Keratinocyte (primary cell): ENCODE data around the gene CACNA2D1. TPM values are rescaled to one million over a fixed set of nuclear protein-coding genes. Genes with fewer than 3 reads are reported as not detected.

Source experiments
- DNase-seq: peaks from one replicate; pipeline ENCODE4 v3.0.0-alpha.2; 2011; ENCODE audit warnings: low read depth, missing footprints, low spot score
- FAIRE-seq: peaks from 2 replicates; lab custom pipeline; 2011; peaks lifted over from hg19 to GRCh38; lab: Jason Lieb, UNC
- H2AFZ ChIP-seq: 2 replicates; pipeline ENCODE4 v1.6.0; 2012; ENCODE audit warnings: low read length, control low read depth, inconsistent platforms; ENCODE audit not compliant: control insufficient read depth
- H3K27ac ChIP-seq: 2 replicates; pipeline ENCODE4 v1.5.1; 2011; ENCODE audit warnings: low read length; ENCODE audit not compliant: control insufficient read depth, insufficient read depth
- H3K27me3 ChIP-seq: 3 replicates; pipeline ENCODE4 v1.6.0; 2011; ENCODE audit warnings: low read length; ENCODE audit not compliant: control insufficient read depth, insufficient read depth; ENCODE audit errors: extremely low read depth
- H3K36me3 ChIP-seq, 2 experiments: 2 replicates in 1 of 2; 3 replicates in 1 of 2; pipeline ENCODE4 v1.5.1; 2011; ENCODE audit warnings: low read length in 2 of 2, mild to moderate bottlenecking in 1 of 2; ENCODE audit not compliant: control insufficient read depth in 2 of 2, insufficient read depth in 2 of 2; ENCODE audit errors: extremely low read depth in 1 of 2
- H3K4me1 ChIP-seq: 3 replicates; pipeline ENCODE4 v1.5.1; 2011; ENCODE audit warnings: low read length; ENCODE audit not compliant: control insufficient read depth, insufficient read depth; ENCODE audit errors: extremely low read depth
- H3K4me2 ChIP-seq: 3 replicates; pipeline ENCODE4 v1.6.0; 2011; ENCODE audit warnings: low read depth, low read length; ENCODE audit not compliant: control insufficient read depth, insufficient read depth; ENCODE audit errors: extremely low read depth
- H3K4me3 ChIP-seq, 3 experiments: fragments of 200-600 bp in 1 of 3; sonication (generic) in 1 of 3; 2 replicates in 2 of 3; 3 replicates in 1 of 3; pipeline ENCODE4 v1.5.1; 2011 to 2016; ENCODE audit warnings: low read length in 3 of 3, mild to moderate bottlenecking in 3 of 3, control low read depth in 2 of 3, inconsistent platforms in 1 of 3, low read depth in 1 of 3, mixed read lengths in 1 of 3, mixed run types in 1 of 3, moderate library complexity in 1 of 3; ENCODE audit not compliant: control insufficient read depth in 2 of 3, insufficient read depth in 2 of 3; ENCODE audit errors: extremely low read depth in 1 of 3
- H3K79me2 ChIP-seq: 2 replicates; pipeline ENCODE4 v1.6.0; 2012; ENCODE audit warnings: low read length; ENCODE audit not compliant: control insufficient read depth, insufficient read depth
- H3K9ac ChIP-seq: 3 replicates; pipeline ENCODE4 v1.6.0; 2011; ENCODE audit warnings: low read length; ENCODE audit not compliant: control insufficient read depth, insufficient read depth; ENCODE audit errors: extremely low read depth
- H3K9me1 ChIP-seq: 3 replicates; pipeline ENCODE4 v1.6.0; 2011; ENCODE audit warnings: low read length; ENCODE audit not compliant: control insufficient read depth, insufficient read depth; ENCODE audit errors: extremely low read depth
- H3K9me3 ChIP-seq: 2 replicates; pipeline ENCODE4 v1.5.1; 2012; ENCODE audit warnings: low read depth, low read length; ENCODE audit not compliant: control insufficient read depth
- H4K20me1 ChIP-seq: 3 replicates; pipeline ENCODE4 v1.6.0; 2011; ENCODE audit warnings: low read length; ENCODE audit not compliant: control insufficient read depth, insufficient read depth; ENCODE audit errors: extremely low read depth
- EZH2 ChIP-seq: IDR thresholded peaks from one replicate; pipeline ENCODE4 v1.6.1; 2012; ENCODE audit warnings: inconsistent platforms, mild to moderate bottlenecking, low read length, moderate library complexity
- dilution Hi-C: fragments of 300-500 bp; cut with MboI; formaldehyde crosslinking; loops from one replicate; pipeline ENCODE4 v1.7.0; 2020; ENCODE audit warnings: low sequenced_read_pairs; ENCODE audit not compliant: extremely low pct_ligation_motif_present
- polyA plus RNA-seq, 5 experiments: library from polyadenylated mRNA; depleted of rRNA in 3 of 5; stranded (reverse) in 3 of 5; stranded (forward) in 1 of 5; unstranded in 1 of 5; fragments of >200 nt; gene quantifications; 1 replicate in 1 of 5; 2 replicates in 3 of 5; 3 replicates in 1 of 5; pipeline versions ENCODE4 v1.2.1 to v1.2.3, GENCODE V29; 2011 to 2012; ENCODE audit warnings: missing spikeins in 2 of 5, low read depth in 1 of 5, low replicate concordance in 1 of 5
- TF ChIP-seq, protein P1 (sequence below), 3 experiments: IDR thresholded peaks in 1 of 3; conservative IDR thresholded peaks in 1 of 3; optimal IDR thresholded peaks in 1 of 3; 2 replicates in 2 of 3; 3 replicates in 1 of 3; pipeline versions ENCODE3 to v1.5.1; 2011; ENCODE audit warnings: low read length in 3 of 3, mild to moderate bottlenecking in 3 of 3, moderate library complexity in 2 of 3, control low read depth in 1 of 3, inconsistent platforms in 1 of 3; ENCODE audit not compliant: insufficient read depth in 2 of 3; ENCODE audit errors: extremely low read depth in 1 of 3

CACNA2D1 gene
- polyA plus RNA-seq, 1 donor (not counting 4 experiments of a cell fraction or from before 2014, with no cell fraction given), result 1.8 TPM

DNA sequence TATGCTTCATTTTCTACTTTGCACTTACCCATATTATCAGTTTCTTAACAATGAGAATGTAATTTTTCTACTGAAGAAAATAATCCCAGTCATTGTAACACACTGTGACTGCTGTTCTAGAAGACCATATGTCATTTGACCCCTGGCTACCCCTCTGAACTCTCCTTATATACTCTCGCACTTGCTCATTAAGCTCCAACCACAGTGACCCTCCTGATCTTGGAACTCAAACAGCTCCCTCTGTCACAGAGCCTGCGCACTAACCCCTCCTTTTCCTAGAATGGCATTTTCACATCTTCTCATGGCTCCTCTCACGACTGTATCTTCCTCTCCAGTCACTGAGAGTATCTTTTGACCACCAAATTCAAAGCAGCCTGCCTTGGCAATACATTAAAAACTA, 169.7 kb downstream of the CACNA2D1 start:
- Histone ChIP-seq H3K9me1 (no peaks in the 10 kb centered on the region), H2AFZ (no peak overlapping the region), H3K4me1 (no peaks in the 10 kb centered on the region), H3K9ac (no peak overlapping the region), H3K9me3 (no peaks in the 10 kb centered on the region), H3K4me2 (no peak overlapping the region), H4K20me1 (no peaks in the 10 kb centered on the region), H3K27ac (no peak overlapping the region), H3K27me3 (no peaks in the 10 kb centered on the region), H3K4me3 (no peak overlapping the region), H3K79me2 (no peaks in the 10 kb centered on the region), H3K36me3 (no peaks in the 10 kb centered on the region)
- dilution Hi-C loops, result no loop called here
- no peak for DNase-seq
- no peak for FAIRE-seq
- TF ChIP-seq, protein P1, sequence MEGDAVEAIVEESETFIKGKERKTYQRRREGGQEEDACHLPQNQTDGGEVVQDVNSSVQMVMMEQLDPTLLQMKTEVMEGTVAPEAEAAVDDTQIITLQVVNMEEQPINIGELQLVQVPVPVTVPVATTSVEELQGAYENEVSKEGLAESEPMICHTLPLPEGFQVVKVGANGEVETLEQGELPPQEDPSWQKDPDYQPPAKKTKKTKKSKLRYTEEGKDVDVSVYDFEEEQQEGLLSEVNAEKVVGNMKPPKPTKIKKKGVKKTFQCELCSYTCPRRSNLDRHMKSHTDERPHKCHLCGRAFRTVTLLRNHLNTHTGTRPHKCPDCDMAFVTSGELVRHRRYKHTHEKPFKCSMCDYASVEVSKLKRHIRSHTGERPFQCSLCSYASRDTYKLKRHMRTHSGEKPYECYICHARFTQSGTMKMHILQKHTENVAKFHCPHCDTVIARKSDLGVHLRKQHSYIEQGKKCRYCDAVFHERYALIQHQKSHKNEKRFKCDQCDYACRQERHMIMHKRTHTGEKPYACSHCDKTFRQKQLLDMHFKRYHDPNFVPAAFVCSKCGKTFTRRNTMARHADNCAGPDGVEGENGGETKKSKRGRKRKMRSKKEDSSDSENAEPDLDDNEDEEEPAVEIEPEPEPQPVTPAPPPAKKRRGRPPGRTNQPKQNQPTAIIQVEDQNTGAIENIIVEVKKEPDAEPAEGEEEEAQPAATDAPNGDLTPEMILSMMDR (optimal IDR thresholded peaks at IDR 0.05 in 1 of 3, IDR thresholded peaks at IDR 0.05 in 1 of 3, conservative IDR thresholded peaks at IDR 0.05 in 1 of 3; ENCODE audit: extremely low read depth in 1 of 3, insufficient read depth in 2 of 3, low read length in 3 of 3), result no peak
- TF ChIP-seq EZH2, result no peak

DNA sequence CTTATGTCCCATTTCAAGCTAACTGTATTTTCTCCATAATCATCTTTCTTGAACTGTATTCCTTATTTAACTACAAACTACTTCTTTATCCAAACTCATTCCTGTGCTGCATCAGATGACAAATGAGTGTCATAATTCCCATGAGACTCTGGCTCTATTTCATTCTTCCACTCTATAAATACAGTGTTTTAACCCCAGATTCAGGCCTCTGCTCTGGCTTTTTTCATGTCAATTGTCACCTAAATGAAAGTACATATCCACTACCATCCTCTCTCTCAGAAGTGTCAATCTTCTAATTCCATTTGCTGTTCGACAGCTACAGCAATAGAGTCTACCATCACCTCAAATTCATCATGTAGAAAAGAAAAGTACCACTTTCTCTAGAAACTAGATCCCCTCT, 172.7 kb downstream of the CACNA2D1 start:
- Histone ChIP-seq H3K27ac (no peak overlapping the region), H3K9me1 (no peaks in the 10 kb centered on the region), H3K9ac (no peak overlapping the region), H4K20me1 (no peaks in the 10 kb centered on the region), H2AFZ (no peak overlapping the region), H3K4me2 (no peak overlapping the region), H3K36me3 (no peaks in the 10 kb centered on the region), H3K79me2 (no peaks in the 10 kb centered on the region), H3K4me1 (no peaks in the 10 kb centered on the region), H3K9me3 (no peaks in the 10 kb centered on the region), H3K27me3 (no peaks in the 10 kb centered on the region), H3K4me3 (no peak overlapping the region)
- FAIRE-seq (no peak), DNase-seq (no peak)
- TF ChIP-seq EZH2, result no peak
- TF ChIP-seq, protein P1 (optimal IDR thresholded peaks at IDR 0.05 in 1 of 3, IDR thresholded peaks at IDR 0.05 in 1 of 3, conservative IDR thresholded peaks at IDR 0.05 in 1 of 3; ENCODE audit: extremely low read depth in 1 of 3, insufficient read depth in 2 of 3, low read length in 3 of 3), result no peak
- dilution Hi-C loops, result no loop called here
